GM23338 (cell line): Measurements from ENCODE around the gene ELP2. TPM values are rescaled to one million over a fixed set of nuclear protein-coding genes. Genes with fewer than 3 reads are reported as not detected.

Experiments used
- ATAC-seq: fragments of 200-7000 bp; cut with Tn5 transposase; 3 replicates; pipeline ENCODE4 v1.9.1; 2020
- DNase-seq: peaks from one replicate; pipeline ENCODE4 v3.0.0-alpha.2; 2015; ENCODE audit warnings: low spot score
- H2AFZ ChIP-seq: fragments of 200-600 bp; sonication (generic); 2 replicates; pipeline ENCODE4 v1.8.0; 2016; ENCODE audit warnings: antibody characterized with exemption, mild to moderate bottlenecking, moderate library complexity
- H3F3A ChIP-seq: fragments of 200-600 bp; sonication (generic); replicated peaks from 2 replicates; pipeline ENCODE4 v1.8.0; 2017; ENCODE audit warnings: antibody characterized with exemption, mixed run types, low read depth
- H3K27ac ChIP-seq: fragments of 200-600 bp; sonication (generic); 2 replicates; pipeline ENCODE4 v1.6.1; 2016; ENCODE audit warnings: low read depth
- H3K27me3 ChIP-seq: fragments of 200-600 bp; sonication (generic); 2 replicates; pipeline ENCODE4 v1.8.0; 2016; ENCODE audit warnings: mild to moderate bottlenecking, mixed run types, moderate library complexity; ENCODE audit not compliant: insufficient read depth
- H3K36me3 ChIP-seq: fragments of 200-600 bp; sonication (generic); 2 replicates; pipeline ENCODE4 v1.8.0; 2016; ENCODE audit warnings: mild to moderate bottlenecking; ENCODE audit not compliant: insufficient read depth
- H3K4me1 ChIP-seq: fragments of 200-600 bp; sonication (generic); 2 replicates; pipeline ENCODE4 v1.8.0; 2016; ENCODE audit warnings: mild to moderate bottlenecking, moderate library complexity; ENCODE audit not compliant: insufficient read depth
- H3K4me2 ChIP-seq: fragments of 200-600 bp; sonication (generic); 2 replicates; pipeline ENCODE4 v1.7.1; 2017; ENCODE audit warnings: mixed run types
- H3K4me3 ChIP-seq: fragments of 200-600 bp; sonication (generic); 2 replicates; pipeline ENCODE4 v1.6.1; 2016; ENCODE audit warnings: mixed run types
- H3K79me2 ChIP-seq: fragments of 200-600 bp; sonication (generic); replicated peaks from 2 replicates; pipeline ENCODE4 v1.8.0; 2017; ENCODE audit warnings: mild to moderate bottlenecking; ENCODE audit not compliant: insufficient read depth
- H3K9me2 ChIP-seq: fragments of 200-600 bp; sonication (generic); 2 replicates; pipeline ENCODE4 v1.8.0; 2017; ENCODE audit not compliant: insufficient read depth
- H4K20me1 ChIP-seq: fragments of 200-600 bp; sonication (generic); replicated peaks from 2 replicates; pipeline ENCODE4 v1.8.0; 2017; ENCODE audit warnings: mild to moderate bottlenecking; ENCODE audit not compliant: insufficient read depth
- H3K27ac Mint-ChIP-seq: 2 replicates; pipeline ENCODE4 v1.8.0; 2020; ENCODE audit warnings: inconsistent platforms, mild to moderate bottlenecking, moderate library complexity, mixed read lengths
- H3K27me3 Mint-ChIP-seq: 3 replicates; pipeline ENCODE4 v1.8.0; 2022; ENCODE audit warnings: low read depth, mild to moderate bottlenecking, moderate library complexity, mixed read lengths, inconsistent platforms; ENCODE audit not compliant: insufficient read depth, poor library complexity
- H3K36me3 Mint-ChIP-seq: 3 replicates; pipeline ENCODE4 v1.8.0; 2021; ENCODE audit warnings: low read depth, mild to moderate bottlenecking, inconsistent platforms, moderate library complexity, mixed read lengths
- H3K4me1 Mint-ChIP-seq: 3 replicates; pipeline ENCODE4 v1.8.0; 2020; ENCODE audit warnings: mild to moderate bottlenecking, inconsistent platforms, mixed read lengths
- H3K4me3 Mint-ChIP-seq: 3 replicates; pipeline ENCODE4 v1.8.0; 2021; ENCODE audit warnings: moderate library complexity, mild to moderate bottlenecking, inconsistent platforms, mixed read lengths
- H3K9me3 Mint-ChIP-seq: 3 replicates; pipeline ENCODE4 v1.8.0; 2020; ENCODE audit warnings: moderate library complexity, mild to moderate bottlenecking, inconsistent platforms, mixed read lengths
- CREB1 ChIP-seq: fragments of 250-450 bp; sonication (Bioruptor Pico); IDR thresholded peaks from 2 replicates; pipeline ENCODE4 v1.5.0; 2020; ENCODE audit warnings: low read depth, mild to moderate bottlenecking, moderate library complexity
- CTCF ChIP-seq, 2 experiments: fragments of 200-600 bp in 1 of 2; sonication (generic) in 1 of 2; conservative IDR thresholded peaks; 2 replicates each; pipeline versions ENCODE4 v1.5.1 to v1.6.1; 2016 to 2017; ENCODE audit warnings: antibody characterized with exemption in 2 of 2, low read depth in 2 of 2, mild to moderate bottlenecking in 2 of 2, moderate library complexity in 1 of 2
- ETS1 ChIP-seq: IDR thresholded peaks from 2 replicates; pipeline ENCODE4 v1.6.1; 2016; ENCODE audit warnings: antibody characterized with exemption
- EZH2 ChIP-seq: fragments of 200-600 bp; sonication (generic); IDR thresholded peaks from one replicate; pipeline ENCODE4 v1.8.0; 2017; ENCODE audit warnings: antibody characterized with exemption, mild to moderate bottlenecking, low read depth; ENCODE audit not compliant: unreplicated experiment
- NANOG ChIP-seq: IDR thresholded peaks from 2 replicates; pipeline ENCODE4 v1.6.1; 2016; ENCODE audit warnings: antibody characterized with exemption, borderline replicate concordance
- POLR2AphosphoS5 ChIP-seq: IDR thresholded peaks from 2 replicates; pipeline ENCODE4 v1.6.1; 2016; ENCODE audit warnings: antibody characterized with exemption, low read depth
- STAT1 ChIP-seq: IDR thresholded peaks from one replicate; pipeline ENCODE4 v1.6.1; 2016; ENCODE audit warnings: antibody characterized with exemption; ENCODE audit not compliant: unreplicated experiment
- ZNF114 ChIP-seq: fragments of 250-450 bp; sonication (Bioruptor Pico); IDR thresholded peaks from 2 replicates; pipeline ENCODE4 v1.5.0; 2020; ENCODE audit warnings: mild to moderate bottlenecking, moderate library complexity
- ZNF331 ChIP-seq: fragments of 250-450 bp; sonication (Bioruptor Pico); IDR thresholded peaks from 2 replicates; pipeline ENCODE4 v1.5.0; 2020; ENCODE audit warnings: low read depth, mild to moderate bottlenecking, moderate library complexity
- polyA plus RNA-seq: library from polyadenylated mRNA; unstranded; fragments of >200 nt; fragmentation: Nextera tagmentation; extraction: Ambion mirVana; gene quantifications from 2 replicates; pipeline ENCODE4 v1.2.1, GENCODE V29; 2016
- total RNA-seq: library from RNA; depleted of rRNA; stranded (reverse); fragments of >200 nt; shearing (Covaris generic); gene quantifications from 2 replicates; pipeline ENCODE4 v1.2.3, GENCODE V29; 2014
- TF ChIP-seq, protein P1 (sequence below): IDR thresholded peaks from one replicate; pipeline ENCODE4 v1.6.1; 2018; ENCODE audit warnings: antibody characterized with exemption; ENCODE audit not compliant: unreplicated experiment
- TF ChIP-seq, protein P2 (sequence below): fragments of 250-450 bp; sonication (Bioruptor Pico); IDR thresholded peaks from 2 replicates; pipeline ENCODE4 v1.5.0; 2020; ENCODE audit warnings: mild to moderate bottlenecking, moderate library complexity

ELP2 gene
- total and polyA plus RNA-seq, 2 experiments from 2014 or later: 119 to 135 TPM

DNA sequence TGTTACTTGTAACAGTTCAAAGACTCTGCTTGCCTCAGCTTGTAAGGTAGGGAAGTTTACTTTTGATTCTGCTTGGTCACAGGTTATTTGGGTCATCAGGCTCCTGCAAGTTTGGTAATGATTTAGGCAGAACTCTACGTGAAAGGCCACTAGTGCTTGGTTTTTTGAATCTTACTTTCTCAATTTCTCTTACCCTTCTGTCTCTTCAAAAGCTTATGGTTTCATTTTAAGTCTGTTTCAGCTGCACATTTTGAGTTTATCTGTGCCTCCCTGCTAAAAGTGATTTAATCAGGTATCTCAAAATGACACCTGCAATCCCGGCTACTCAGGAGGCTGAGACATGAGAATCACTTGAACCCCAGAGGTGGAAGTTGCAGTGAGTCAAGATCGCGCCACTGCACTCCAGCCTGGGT lies 31.3 kb downstream of the ELP2 start (continued):
- TF ChIP-seq, protein P1, sequence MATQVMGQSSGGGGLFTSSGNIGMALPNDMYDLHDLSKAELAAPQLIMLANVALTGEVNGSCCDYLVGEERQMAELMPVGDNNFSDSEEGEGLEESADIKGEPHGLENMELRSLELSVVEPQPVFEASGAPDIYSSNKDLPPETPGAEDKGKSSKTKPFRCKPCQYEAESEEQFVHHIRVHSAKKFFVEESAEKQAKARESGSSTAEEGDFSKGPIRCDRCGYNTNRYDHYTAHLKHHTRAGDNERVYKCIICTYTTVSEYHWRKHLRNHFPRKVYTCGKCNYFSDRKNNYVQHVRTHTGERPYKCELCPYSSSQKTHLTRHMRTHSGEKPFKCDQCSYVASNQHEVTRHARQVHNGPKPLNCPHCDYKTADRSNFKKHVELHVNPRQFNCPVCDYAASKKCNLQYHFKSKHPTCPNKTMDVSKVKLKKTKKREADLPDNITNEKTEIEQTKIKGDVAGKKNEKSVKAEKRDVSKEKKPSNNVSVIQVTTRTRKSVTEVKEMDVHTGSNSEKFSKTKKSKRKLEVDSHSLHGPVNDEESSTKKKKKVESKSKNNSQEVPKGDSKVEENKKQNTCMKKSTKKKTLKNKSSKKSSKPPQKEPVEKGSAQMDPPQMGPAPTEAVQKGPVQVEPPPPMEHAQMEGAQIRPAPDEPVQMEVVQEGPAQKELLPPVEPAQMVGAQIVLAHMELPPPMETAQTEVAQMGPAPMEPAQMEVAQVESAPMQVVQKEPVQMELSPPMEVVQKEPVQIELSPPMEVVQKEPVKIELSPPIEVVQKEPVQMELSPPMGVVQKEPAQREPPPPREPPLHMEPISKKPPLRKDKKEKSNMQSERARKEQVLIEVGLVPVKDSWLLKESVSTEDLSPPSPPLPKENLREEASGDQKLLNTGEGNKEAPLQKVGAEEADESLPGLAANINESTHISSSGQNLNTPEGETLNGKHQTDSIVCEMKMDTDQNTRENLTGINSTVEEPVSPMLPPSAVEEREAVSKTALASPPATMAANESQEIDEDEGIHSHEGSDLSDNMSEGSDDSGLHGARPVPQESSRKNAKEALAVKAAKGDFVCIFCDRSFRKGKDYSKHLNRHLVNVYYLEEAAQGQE: no peak
- TF ChIP-seq ZNF331 (CRISPR knock-in tag) (no peak), POLR2AphosphoS5 (no peak), EZH2 (no peak)

DNA sequence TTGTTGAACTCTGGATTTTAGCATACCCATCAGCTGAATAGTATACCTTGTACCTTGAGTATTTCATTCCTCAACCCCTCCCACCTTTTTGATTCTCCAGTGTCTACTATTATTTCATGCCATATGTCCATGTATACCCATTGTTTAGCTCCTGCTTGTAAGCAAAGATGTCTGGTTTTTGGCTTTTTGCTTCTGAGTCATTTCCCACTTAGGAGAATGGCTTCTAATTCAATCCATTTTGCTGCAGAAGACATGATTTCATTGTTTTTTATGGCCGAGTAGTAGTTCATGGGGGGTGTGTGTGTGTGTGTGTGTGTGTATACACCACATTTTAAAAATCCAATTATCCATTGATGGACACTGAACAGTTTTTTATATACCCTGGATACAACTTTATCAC lies 33.3 kb downstream of the ELP2 start:
- no peak overlapping the region for H3K27ac Mint-ChIP-seq
- Histone ChIP-seq H2AFZ (no peak overlapping the region), H3K4me3 (no peak overlapping the region), H4K20me1 (peaks cover 16% of the 10 kb centered on the region), H3K9me2 (no peaks in the 10 kb centered on the region), H3K36me3 (peaks cover 63% of the 10 kb centered on the region), H3K27ac (no peak overlapping the region), H3K4me1 (no peaks in the 10 kb centered on the region), H3K4me2 (no peak overlapping the region), H3K27me3 (no peaks in the 10 kb centered on the region), H3F3A (0 out of 2 replicates have a peak, but pooled peaks cover 2% of the 10 kb centered on the region), H3K79me2 (peaks cover 6% of the 10 kb centered on the region)
- TF ChIP-seq CREB1 (CRISPR knock-in tag) (no peak), STAT1 (no peak), CTCF (conservative IDR thresholded peaks at IDR 0.05; ENCODE audit: low read depth in 2 of 2) (no peak), ZNF331 (CRISPR knock-in tag) (no peak), ETS1 (no peak), ZNF114 (CRISPR knock-in tag) (no peak), POLR2AphosphoS5 (no peak), NANOG (no peak), EZH2 (no peak)
- TF ChIP-seq, protein P2, sequence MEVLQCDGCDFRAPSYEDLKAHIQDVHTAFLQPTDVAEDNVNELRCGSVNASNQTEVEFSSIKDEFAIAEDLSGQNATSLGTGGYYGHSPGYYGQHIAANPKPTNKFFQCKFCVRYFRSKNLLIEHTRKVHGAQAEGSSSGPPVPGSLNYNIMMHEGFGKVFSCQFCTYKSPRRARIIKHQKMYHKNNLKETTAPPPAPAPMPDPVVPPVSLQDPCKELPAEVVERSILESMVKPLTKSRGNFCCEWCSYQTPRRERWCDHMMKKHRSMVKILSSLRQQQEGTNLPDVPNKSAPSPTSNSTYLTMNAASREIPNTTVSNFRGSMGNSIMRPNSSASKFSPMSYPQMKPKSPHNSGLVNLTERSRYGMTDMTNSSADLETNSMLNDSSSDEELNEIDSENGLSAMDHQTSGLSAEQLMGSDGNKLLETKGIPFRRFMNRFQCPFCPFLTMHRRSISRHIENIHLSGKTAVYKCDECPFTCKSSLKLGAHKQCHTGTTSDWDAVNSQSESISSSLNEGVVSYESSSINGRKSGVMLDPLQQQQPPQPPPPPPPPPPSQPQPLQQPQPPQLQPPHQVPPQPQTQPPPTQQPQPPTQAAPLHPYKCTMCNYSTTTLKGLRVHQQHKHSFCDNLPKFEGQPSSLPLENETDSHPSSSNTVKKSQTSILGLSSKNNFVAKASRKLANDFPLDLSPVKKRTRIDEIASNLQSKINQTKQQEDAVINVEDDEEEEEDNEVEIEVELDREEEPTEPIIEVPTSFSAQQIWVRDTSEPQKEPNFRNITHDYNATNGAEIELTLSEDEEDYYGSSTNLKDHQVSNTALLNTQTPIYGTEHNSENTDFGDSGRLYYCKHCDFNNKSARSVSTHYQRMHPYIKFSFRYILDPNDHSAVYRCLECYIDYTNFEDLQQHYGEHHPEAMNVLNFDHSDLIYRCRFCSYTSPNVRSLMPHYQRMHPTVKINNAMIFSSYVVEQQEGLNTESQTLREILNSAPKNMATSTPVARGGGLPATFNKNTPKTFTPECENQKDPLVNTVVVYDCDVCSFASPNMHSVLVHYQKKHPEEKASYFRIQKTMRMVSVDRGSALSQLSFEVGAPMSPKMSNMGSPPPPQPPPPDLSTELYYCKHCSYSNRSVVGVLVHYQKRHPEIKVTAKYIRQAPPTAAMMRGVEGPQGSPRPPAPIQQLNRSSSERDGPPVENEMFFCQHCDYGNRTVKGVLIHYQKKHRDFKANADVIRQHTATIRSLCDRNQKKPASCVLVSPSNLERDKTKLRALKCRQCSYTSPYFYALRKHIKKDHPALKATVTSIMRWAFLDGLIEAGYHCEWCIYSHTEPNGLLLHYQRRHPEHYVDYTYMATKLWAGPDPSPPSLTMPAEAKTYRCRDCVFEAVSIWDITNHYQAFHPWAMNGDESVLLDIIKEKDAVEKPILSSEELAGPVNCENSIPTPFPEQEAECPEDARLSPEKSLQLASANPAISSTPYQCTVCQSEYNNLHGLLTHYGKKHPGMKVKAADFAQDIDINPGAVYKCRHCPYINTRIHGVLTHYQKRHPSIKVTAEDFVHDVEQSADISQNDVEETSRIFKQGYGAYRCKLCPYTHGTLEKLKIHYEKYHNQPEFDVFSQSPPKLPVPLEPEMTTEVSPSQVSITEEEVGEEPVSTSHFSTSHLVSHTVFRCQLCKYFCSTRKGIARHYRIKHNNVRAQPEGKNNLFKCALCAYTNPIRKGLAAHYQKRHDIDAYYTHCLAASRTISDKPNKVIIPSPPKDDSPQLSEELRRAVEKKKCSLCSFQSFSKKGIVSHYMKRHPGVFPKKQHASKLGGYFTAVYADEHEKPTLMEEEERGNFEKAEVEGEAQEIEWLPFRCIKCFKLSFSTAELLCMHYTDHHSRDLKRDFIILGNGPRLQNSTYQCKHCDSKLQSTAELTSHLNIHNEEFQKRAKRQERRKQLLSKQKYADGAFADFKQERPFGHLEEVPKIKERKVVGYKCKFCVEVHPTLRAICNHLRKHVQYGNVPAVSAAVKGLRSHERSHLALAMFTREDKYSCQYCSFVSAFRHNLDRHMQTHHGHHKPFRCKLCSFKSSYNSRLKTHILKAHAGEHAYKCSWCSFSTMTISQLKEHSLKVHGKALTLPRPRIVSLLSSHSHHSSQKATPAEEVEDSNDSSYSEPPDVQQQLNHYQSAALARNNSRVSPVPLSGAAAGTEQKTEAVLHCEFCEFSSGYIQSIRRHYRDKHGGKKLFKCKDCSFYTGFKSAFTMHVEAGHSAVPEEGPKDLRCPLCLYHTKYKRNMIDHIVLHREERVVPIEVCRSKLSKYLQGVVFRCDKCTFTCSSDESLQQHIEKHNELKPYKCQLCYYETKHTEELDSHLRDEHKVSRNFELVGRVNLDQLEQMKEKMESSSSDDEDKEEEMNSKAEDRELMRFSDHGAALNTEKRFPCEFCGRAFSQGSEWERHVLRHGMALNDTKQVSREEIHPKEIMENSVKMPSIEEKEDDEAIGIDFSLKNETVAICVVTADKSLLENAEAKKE (CRISPR knock-in tag): no peak
- no peaks in the 10 kb centered on the region for H3K27me3 Mint-ChIP-seq
- no peaks in the 10 kb centered on the region for H3K4me1 Mint-ChIP-seq
- peaks cover 84% of the 10 kb centered on the region for H3K36me3 Mint-ChIP-seq
- no peak overlapping the region for H3K4me3 Mint-ChIP-seq
- DNase-seq (no peak), ATAC-seq (no peak)
- no peaks in the 10 kb centered on the region for H3K9me3 Mint-ChIP-seq
